PFSK-1 (cell line): ENCODE measurements around the gene SCNN1B.

Experiments
- POLR2AphosphoS5 ChIP-seq: IDR thresholded peaks from 2 replicates; pipeline ENCODE4 v1.6.1; 2012; ENCODE audit warnings: low read depth, mild to moderate bottlenecking, control low read depth, low read length, moderate library complexity
- TAF1 ChIP-seq: IDR thresholded peaks from 2 replicates; pipeline ENCODE4 v1.6.1; 2012; ENCODE audit warnings: low read length, control low read depth, borderline replicate concordance; ENCODE audit not compliant: insufficient read depth
- TF ChIP-seq, protein P1 (sequence below), 2 experiments: IDR thresholded peaks; 2 replicates each; pipeline versions ENCODE4 v1.6.1 to v1.8.0; 2011 to 2012; ENCODE audit warnings: low read depth in 2 of 2, low read length in 2 of 2, control low read depth in 1 of 2, inconsistent platforms in 1 of 2, mild to moderate bottlenecking in 1 of 2, moderate library complexity in 1 of 2; ENCODE audit not compliant: insufficient read depth in 1 of 2

DNA sequence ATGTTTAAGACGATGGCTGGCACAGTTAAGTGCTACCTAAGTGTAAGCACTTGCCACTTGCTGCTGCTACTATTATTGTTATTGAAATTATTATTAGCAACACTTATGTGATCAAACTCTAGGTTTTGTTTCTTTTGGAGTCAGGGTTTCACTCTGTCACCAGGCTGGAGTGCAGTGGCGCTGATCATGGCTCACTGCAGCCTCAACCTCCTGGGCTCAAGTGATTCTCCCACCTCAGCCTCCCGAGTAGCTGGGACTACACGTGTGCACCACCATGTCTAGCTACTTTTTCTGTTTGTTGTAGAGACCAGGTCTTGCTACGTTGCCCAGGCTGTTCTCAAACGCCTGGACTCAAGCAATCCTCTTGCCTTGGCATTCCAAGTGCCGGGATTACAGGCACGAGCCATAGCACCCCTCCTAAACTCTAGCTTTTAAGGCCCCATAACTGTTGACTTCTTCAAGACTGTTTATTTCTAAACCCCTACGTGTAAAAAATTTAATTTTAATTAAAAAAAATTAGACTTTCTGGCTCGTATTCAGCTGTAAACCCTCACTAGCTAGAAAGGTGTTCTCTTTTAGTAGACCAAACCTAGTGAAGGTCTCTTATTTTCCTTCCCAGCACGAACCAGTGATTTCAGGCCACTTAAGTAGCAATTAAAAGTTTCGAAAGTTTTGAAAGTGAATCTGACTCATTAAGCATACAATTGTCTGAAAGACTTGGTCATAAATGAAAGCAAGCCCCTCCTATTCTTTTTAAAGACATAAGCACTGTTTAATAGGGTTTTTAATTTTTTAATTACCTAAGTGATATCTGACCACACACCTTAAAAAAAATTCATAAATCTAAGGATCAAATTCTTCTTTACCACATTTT, 11.7 kb upstream of the SCNN1B start:
- TF ChIP-seq POLR2AphosphoS5 (no peak), TAF1 (no peak)
- TF ChIP-seq, protein P1, sequence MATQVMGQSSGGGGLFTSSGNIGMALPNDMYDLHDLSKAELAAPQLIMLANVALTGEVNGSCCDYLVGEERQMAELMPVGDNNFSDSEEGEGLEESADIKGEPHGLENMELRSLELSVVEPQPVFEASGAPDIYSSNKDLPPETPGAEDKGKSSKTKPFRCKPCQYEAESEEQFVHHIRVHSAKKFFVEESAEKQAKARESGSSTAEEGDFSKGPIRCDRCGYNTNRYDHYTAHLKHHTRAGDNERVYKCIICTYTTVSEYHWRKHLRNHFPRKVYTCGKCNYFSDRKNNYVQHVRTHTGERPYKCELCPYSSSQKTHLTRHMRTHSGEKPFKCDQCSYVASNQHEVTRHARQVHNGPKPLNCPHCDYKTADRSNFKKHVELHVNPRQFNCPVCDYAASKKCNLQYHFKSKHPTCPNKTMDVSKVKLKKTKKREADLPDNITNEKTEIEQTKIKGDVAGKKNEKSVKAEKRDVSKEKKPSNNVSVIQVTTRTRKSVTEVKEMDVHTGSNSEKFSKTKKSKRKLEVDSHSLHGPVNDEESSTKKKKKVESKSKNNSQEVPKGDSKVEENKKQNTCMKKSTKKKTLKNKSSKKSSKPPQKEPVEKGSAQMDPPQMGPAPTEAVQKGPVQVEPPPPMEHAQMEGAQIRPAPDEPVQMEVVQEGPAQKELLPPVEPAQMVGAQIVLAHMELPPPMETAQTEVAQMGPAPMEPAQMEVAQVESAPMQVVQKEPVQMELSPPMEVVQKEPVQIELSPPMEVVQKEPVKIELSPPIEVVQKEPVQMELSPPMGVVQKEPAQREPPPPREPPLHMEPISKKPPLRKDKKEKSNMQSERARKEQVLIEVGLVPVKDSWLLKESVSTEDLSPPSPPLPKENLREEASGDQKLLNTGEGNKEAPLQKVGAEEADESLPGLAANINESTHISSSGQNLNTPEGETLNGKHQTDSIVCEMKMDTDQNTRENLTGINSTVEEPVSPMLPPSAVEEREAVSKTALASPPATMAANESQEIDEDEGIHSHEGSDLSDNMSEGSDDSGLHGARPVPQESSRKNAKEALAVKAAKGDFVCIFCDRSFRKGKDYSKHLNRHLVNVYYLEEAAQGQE (IDR thresholded peaks at IDR 0.05; ENCODE audit: insufficient read depth in 1 of 2, low read depth in 2 of 2, low read length in 2 of 2) = no peak
